ENCODE data around the gene FOXP2. TPM values are rescaled to one million over a fixed set of nuclear protein-coding genes. Genes with fewer than 3 reads are reported as not detected.

Gene FOXP2
- total and polyA plus RNA-seq, 2 of the 13 experiments (the other 11 are each of a cell fraction or from before 2014, with no cell fraction given) = 0.90 TPM; not detected in 1

GRCh38 chr7:114644455-114644854, 229.8 kb downstream of the FOXP2 start:
- no peak overlapping the region for H3K9ac ChIP-seq (ENCODE audit: insufficient read depth, low read depth, low read length)
- H3K9me3 ChIP-seq (ENCODE audit: low read length) = no peaks in the 10 kb centered on the region
- 42% methylated on average over 8 of the region's 8 CpGs for WGBS (ENCODE audit: low lambda C conversion rate)
- ATAC-seq (no peak), DNase-seq (ENCODE audit: low spot score) (no peak), FAIRE-seq (no peak)
- H4K20me1 ChIP-seq (ENCODE audit: insufficient read depth, low read length) = no peaks in the 10 kb centered on the region
- no peaks in the 10 kb centered on the region for H3K27me3 ChIP-seq (ENCODE audit: control insufficient read depth in 1 of 2, insufficient read depth in 2 of 2, low read length in 2 of 2)
- intact Hi-C loops (cut with micrococcal nuclease; ENCODE audit: unreplicated experiment) (no loop called here), in situ Hi-C loops (cut with HindIII; ENCODE audit: extremely low pct_ligation_motif_present, low pct_unique_long_range_greater_than_20kb) (no loop called here)
- H3K4me2 ChIP-seq (ENCODE audit: low read depth, low read length) = no peak overlapping the region
- TF ChIP-seq U2AF1 (optimal IDR thresholded peaks at IDR 0.05; ENCODE audit: low read depth, low read length) = no peak
- no peak for TF ChIP-seq KAT7 (CRISPR knock-in tag; IDR thresholded peaks at IDR 0.05; ENCODE audit: borderline replicate concordance)
- TF ChIP-seq TERF1 (CRISPR knock-in tag; IDR thresholded peaks at IDR 0.05) = no peak
- TF ChIP-seq PAX8 (CRISPR knock-in tag; IDR thresholded peaks at IDR 0.05; ENCODE audit: borderline replicate concordance) = no peak
- TF ChIP-seq ZNF782 (CRISPR knock-in tag; IDR thresholded peaks at IDR 0.05; ENCODE audit: borderline replicate concordance) = no peak
- no peak for TF ChIP-seq ZNF10 (CRISPR knock-in tag; IDR thresholded peaks at IDR 0.05; ENCODE audit: borderline replicate concordance, low read depth)
- no peak for TF ChIP-seq KAT2B (IDR thresholded peaks at IDR 0.05; ENCODE audit: borderline replicate concordance, low read depth, low read length)
- no peak for TF ChIP-seq TFE3 (CRISPR knock-in tag; IDR thresholded peaks at IDR 0.05)
- no peak for TF ChIP-seq ATF7 (IDR thresholded peaks at IDR 0.05)
- no peak for TF ChIP-seq ATF7 (CRISPR knock-in tag; IDR thresholded peaks at IDR 0.05)
- no peak for TF ChIP-seq ZNF790 (CRISPR knock-in tag; IDR thresholded peaks at IDR 0.05; ENCODE audit: borderline replicate concordance)
- no peak for TF ChIP-seq ZNF350 (CRISPR knock-in tag; IDR thresholded peaks at IDR 0.05; ENCODE audit: borderline replicate concordance, low read depth)
- no peak for TF ChIP-seq ZNF326 (CRISPR knock-in tag; IDR thresholded peaks at IDR 0.05; ENCODE audit: borderline replicate concordance)
- no peaks in the 10 kb centered on the region for H3K36me3 ChIP-seq (replicated peaks in 1 of 2; ENCODE audit: control insufficient read depth in 1 of 2, insufficient read depth in 2 of 2, low read length in 2 of 2)
- H2AFZ ChIP-seq (ENCODE audit: low read length) = no peak overlapping the region
- ChIA-PET POLR2A (no interaction called here), CTCF (ENCODE audit: low intra/inter-chr PET ratio, low total read pairs) (no interaction called here)
- no peak overlapping the region for H3K4me3 ChIP-seq (replicated peaks in 1 of 3; ENCODE audit: insufficient read depth in 1 of 3, low read depth in 2 of 3, low read length in 3 of 3)
- H3K27ac ChIP-seq (ENCODE audit: extremely low read length, insufficient read depth, low read length) = no peak overlapping the region
- BruUV-seq (replicated peaks) = no TSS peak
- H3K79me2 ChIP-seq (ENCODE audit: insufficient read depth, low read length) = no peaks in the 10 kb centered on the region
- H3K4me1 ChIP-seq (ENCODE audit: insufficient read depth, low read length) = no peaks in the 10 kb centered on the region
